ENCODE measurements around the gene CALR3. TPM values are rescaled to one million over a fixed set of nuclear protein-coding genes. Genes with fewer than 3 reads are reported as not detected.

The CALR3 gene
- total and polyA plus RNA-seq, 2 of the 8 experiments (the other 6 are each of a cell fraction or from before 2014, with no cell fraction given) = 0.11 to 0.32 TPM

- Histone ChIP-seq H3K18ac (ENCODE audit: extremely low read depth, low read length) (no peak overlapping the region), H3K36me3 (ENCODE audit: control insufficient read depth in 2 of 4, insufficient read depth in 4 of 4, low read length in 3 of 4) (no peaks in the 10 kb centered on the region), H3K4ac (replicated peaks; ENCODE audit: insufficient read length, low read depth, low read length) (no peak overlapping the region), H3K4me2 (ENCODE audit: insufficient read depth in 1 of 2, low read depth in 2 of 2, low read length in 2 of 2) (no peak overlapping the region; a peak in 1 of 4 replicates), H2AFZ (ENCODE audit: low read length) (no peak overlapping the region), H3K56ac (replicated peaks; ENCODE audit: insufficient read length, low read depth, low read length) (no peak overlapping the region), H3K27ac (ENCODE audit: low read depth, low read length) (no peak overlapping the region), H3K14ac (ENCODE audit: insufficient read length) (no peak overlapping the region), H3K79me1 (ENCODE audit: low read depth, low read length) (peaks cover 12% of the 10 kb centered on the region), H3K9ac (replicated peaks in 1 of 4; ENCODE audit: extremely low read depth in 1 of 4, low read depth in 3 of 4, low read length in 3 of 4) (no peak overlapping the region), H3K23me2 (ENCODE audit: low read depth, low read length) (peaks cover 8% of the 10 kb centered on the region; the same call in 1 of the 2 replicates), H2BK15ac (ENCODE audit: low read length) (no peak overlapping the region), H4K5ac (ENCODE audit: insufficient read length, low read depth, low read length) (no peak overlapping the region), H3K9me3 (ENCODE audit: insufficient read depth in 2 of 2, low read depth in 1 of 2, low read length in 1 of 2) (peaks cover 0 to 5% of the 10 kb centered on the region in 2 experiments; a peak in 1 of 4 replicates), H2BK120ac (replicated peaks; ENCODE audit: low read depth, low read length) (no peak overlapping the region), H3K4me3 (ENCODE audit: extremely low read depth in 1 of 4, insufficient read depth in 2 of 4, low read depth in 3 of 4, low read length in 4 of 4) (no peak overlapping the region), H3K79me2 (ENCODE audit: control insufficient read depth in 1 of 2, insufficient read depth in 2 of 2, low read length in 2 of 2) (peaks cover 12 to 33% of the 10 kb centered on the region in 2 experiments), H2AK5ac (ENCODE audit: low read depth, low read length) (no peak overlapping the region), H2BK20ac (ENCODE audit: low read length) (no peak overlapping the region), H3K23ac (ENCODE audit: insufficient read length) (no peak overlapping the region), H4K91ac (replicated peaks; ENCODE audit: insufficient read length, low read length) (no peak overlapping the region), H4K8ac (ENCODE audit: extremely low read depth, insufficient read depth, low read length) (no peak overlapping the region), H3K27me3 (replicated peaks in 1 of 4; ENCODE audit: control insufficient read depth in 3 of 4, extremely low read depth in 1 of 4, insufficient read depth in 3 of 4, low read length in 3 of 4) (no peaks in the 10 kb centered on the region), H3K4me1 (replicated peaks in 1 of 4; ENCODE audit: control insufficient read depth in 3 of 4, insufficient read depth in 4 of 4, low read length in 3 of 4) (peaks cover 0 to 6% (median 0%) of the 10 kb centered on the region in 4 experiments; a peak in 4 of 7 replicates), H4K20me1 (replicated peaks in 1 of 2; ENCODE audit: control insufficient read depth in 1 of 2, insufficient read depth in 2 of 2, low read length in 2 of 2) (peaks cover 1 to 10% of the 10 kb centered on the region in 2 experiments), H2BK12ac (ENCODE audit: low read depth, low read length) (no peak overlapping the region), H2BK5ac (ENCODE audit: low read depth, low read length) (no peak overlapping the region)
- 66% methylated on average over 2 of the region's 2 CpGs; no CpG with 5 or more reads in 1 of the 2 experiments for WGBS, 2 experiments (ENCODE audit: extremely low coverage in 1 of 2, insufficient coverage in 1 of 2, insufficient read length in 1 of 2, insufficient replicate concordance in 2 of 2, low coverage in 1 of 2, low lambda C conversion rate in 2 of 2, missing lambda C conversion rate in 1 of 2)
- DNase-seq (ENCODE audit: low read depth in 1 of 2, low spot score in 2 of 2) = no peak
- ChIA-PET CTCF (ENCODE audit: partially characterized antibody) (interaction anchor here (0.9 to 1.8 kb wide), 3 partner anchors 20 to 45 kb away, joined by 3 to 4 read pairs (median 3); no protein-coding TSS in a partner anchor), POLR2A (ENCODE audit: partially characterized antibody) (interaction anchor here (0.6 to 2.1 kb wide), 6 partner anchors 8 to 121 kb away, joined by 3 to 6 read pairs (median 4); partner anchors contain the start of genes C19orf44 and CALR3)
- FAIRE-seq = no peak
- no peak for TF ChIP-seq HDAC2 (IDR thresholded peaks at IDR 0.05; ENCODE audit: borderline replicate concordance in 1 of 2, low read depth in 2 of 2, low read length in 2 of 2)
- TF ChIP-seq CHD2 (IDR thresholded peaks at IDR 0.05; ENCODE audit: low read length) = no peak
- TF ChIP-seq TEAD4 (IDR thresholded peaks at IDR 0.05; ENCODE audit: low read depth, low read length) = no peak
- no peak for TF ChIP-seq SIN3A (conservative IDR thresholded peaks at IDR 0.05 in 1 of 2, IDR thresholded peaks at IDR 0.05 in 1 of 2; ENCODE audit: low read depth in 1 of 2, low read length in 2 of 2)
- TF ChIP-seq FOSL1 (IDR thresholded peaks at IDR 0.05; ENCODE audit: insufficient read depth, low read depth, low read length) = no peak
- no peak for TF ChIP-seq CEBPB (IDR thresholded peaks at IDR 0.05; ENCODE audit: low read depth, low read length)
- TF ChIP-seq HDAC6 (IDR thresholded peaks at IDR 0.05; ENCODE audit: low read depth, low read length) = no peak
- no peak for TF ChIP-seq USF2 (IDR thresholded peaks at IDR 0.05; ENCODE audit: low read length)
Observed at GRCh38 chr19:16472992-16473391, 23.0 kb downstream of the CALR3 start.

Data from H1 (cell line).